Measurements from ENCODE around the gene C10orf90.

Gene C10orf90, protein sequence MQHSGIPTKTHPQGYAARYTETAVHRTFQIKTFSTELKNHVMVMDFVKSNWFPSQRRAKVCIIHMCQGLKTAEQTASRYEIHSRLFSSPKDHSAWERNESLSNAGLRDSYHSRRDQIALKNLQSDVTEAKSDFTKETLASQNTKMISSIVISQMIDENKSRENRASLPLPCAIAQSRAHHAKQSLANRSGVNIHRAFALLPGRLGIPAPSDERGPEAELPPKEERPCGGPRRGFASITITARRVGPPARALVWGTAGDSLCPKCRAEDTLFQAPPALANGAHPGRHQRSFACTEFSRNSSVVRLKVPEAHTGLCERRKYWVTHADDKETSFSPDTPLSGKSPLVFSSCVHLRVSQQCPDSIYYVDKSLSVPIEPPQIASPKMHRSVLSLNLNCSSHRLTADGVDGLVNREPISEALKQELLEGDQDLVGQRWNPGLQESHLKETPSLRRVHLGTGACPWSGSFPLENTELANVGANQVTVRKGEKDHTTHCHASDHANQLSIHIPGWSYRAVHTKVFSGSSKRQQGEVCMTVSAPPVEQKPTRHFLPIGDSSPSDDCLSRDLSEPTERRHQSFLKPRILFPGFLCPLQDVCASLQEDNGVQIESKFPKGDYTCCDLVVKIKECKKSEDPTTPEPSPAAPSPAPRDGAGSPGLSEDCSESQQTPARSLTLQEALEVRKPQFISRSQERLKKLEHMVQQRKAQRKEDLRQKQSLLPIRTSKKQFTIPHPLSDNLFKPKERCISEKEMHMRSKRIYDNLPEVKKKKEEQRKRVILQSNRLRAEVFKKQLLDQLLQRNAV

GRCh38 chr10:126670056-126670894, at the start of gene C10orf90:
Gene C10orf90, minus strand, starts transcription at chr10:126670693. Its CDS starts 213 bp downstream, at chr10:126670480.
- no peak within 1 kb of the TSS for H3K4me2 ChIP-seq (ENCODE audit: low read depth, low read length, poor library complexity, severe bottlenecking)
- no peak within 1 kb of the TSS for H3K9ac ChIP-seq (ENCODE audit: low read length)
- no peaks in the 10 kb centered on the region for H3F3A ChIP-seq (ENCODE audit: insufficient read depth)
- no peaks in the 10 kb centered on the region for H4K20me1 ChIP-seq (ENCODE audit: low read depth, low read length)
- no peak within 1 kb of the TSS for H3K4me3 ChIP-seq (ENCODE audit: insufficient read depth, low read length, poor library complexity, severe bottlenecking)
- no peaks in the 10 kb centered on the region for H3K27me3 ChIP-seq (ENCODE audit: low read length)
- no peak within 1 kb of the TSS for H2AFZ ChIP-seq (ENCODE audit: low read depth, low read length, severe bottlenecking)
- H3K9me2 ChIP-seq (replicated peaks; ENCODE audit: insufficient read depth, low read length): no peaks in the 10 kb centered on the region
- no peaks in the 10 kb centered on the region for H3K36me3 ChIP-seq (ENCODE audit: low read length)
- TF ChIP-seq EZH2phosphoT487 (conservative IDR thresholded peaks at IDR 0.05; ENCODE audit: low read length) (no peak), CTCF (IDR thresholded peaks at IDR 0.05; ENCODE audit: insufficient read depth, low read length, poor library complexity, severe bottlenecking) (no peak)
- no peaks in the 10 kb centered on the region for H3K9me3 ChIP-seq (ENCODE audit: insufficient read depth, low read length)
- H3K27ac ChIP-seq (ENCODE audit: low read depth, low read length): no peak within 1 kb of the TSS
- no peaks in the 10 kb centered on the region for H3K79me2 ChIP-seq (ENCODE audit: insufficient read depth, low read length)

GRCh38 chr10:126716366-126716765, 45.9 kb upstream of the C10orf90 start:
- H3K27me3 ChIP-seq (ENCODE audit: low read length): no peaks in the 10 kb centered on the region
- H3K9me2 ChIP-seq (replicated peaks; ENCODE audit: insufficient read depth, low read length): no peaks in the 10 kb centered on the region
- H3K9me3 ChIP-seq (ENCODE audit: insufficient read depth, low read length): no peaks in the 10 kb centered on the region
- H3K79me2 ChIP-seq (ENCODE audit: insufficient read depth, low read length): no peaks in the 10 kb centered on the region
- no peak overlapping the region for H3K4me3 ChIP-seq (ENCODE audit: insufficient read depth, low read length, poor library complexity, severe bottlenecking)
- no peaks in the 10 kb centered on the region for H3K36me3 ChIP-seq (ENCODE audit: low read length)
- no peaks in the 10 kb centered on the region for H3F3A ChIP-seq (ENCODE audit: insufficient read depth)
- no peak overlapping the region for H3K27ac ChIP-seq (ENCODE audit: low read depth, low read length)
- no peak for TF ChIP-seq CTCF (IDR thresholded peaks at IDR 0.05; ENCODE audit: insufficient read depth, low read length, poor library complexity, severe bottlenecking)
- TF ChIP-seq EZH2phosphoT487 (conservative IDR thresholded peaks at IDR 0.05; ENCODE audit: low read length): no peak
- H4K20me1 ChIP-seq (ENCODE audit: low read depth, low read length): no peaks in the 10 kb centered on the region
- no peak overlapping the region for H3K4me2 ChIP-seq (ENCODE audit: low read depth, low read length, poor library complexity, severe bottlenecking)
- H2AFZ ChIP-seq (ENCODE audit: low read depth, low read length, severe bottlenecking): no peak overlapping the region
- no peak overlapping the region for H3K9ac ChIP-seq (ENCODE audit: low read length)

DNA sequence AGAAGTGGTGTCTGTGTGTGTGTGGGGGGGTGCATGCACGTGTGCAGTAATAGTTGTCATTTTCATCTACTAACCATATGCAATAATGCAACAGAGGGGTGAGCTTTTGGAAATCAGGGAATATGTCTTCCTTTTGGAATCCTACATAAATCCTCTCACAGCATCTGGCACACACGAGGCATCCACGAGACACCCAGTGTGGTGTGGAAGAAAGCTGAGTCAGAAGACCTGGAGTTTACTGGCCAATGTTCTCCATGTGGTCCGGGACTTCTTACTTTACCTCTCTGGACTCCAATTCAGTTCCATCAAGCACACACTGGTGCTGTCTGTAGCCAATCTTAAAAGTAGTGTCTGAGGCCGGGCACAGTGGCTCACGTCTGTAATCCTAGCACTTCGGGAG, 43.1 kb upstream of the C10orf90 start:
- Histone ChIP-seq H3K9me3 (ENCODE audit: insufficient read depth, low read length) (no peaks in the 10 kb centered on the region), H4K20me1 (ENCODE audit: low read depth, low read length) (no peaks in the 10 kb centered on the region), H3K79me2 (ENCODE audit: insufficient read depth, low read length) (no peaks in the 10 kb centered on the region), H3K4me3 (ENCODE audit: insufficient read depth, low read length, poor library complexity, severe bottlenecking) (no peak overlapping the region), H3K27ac (ENCODE audit: low read depth, low read length) (no peak overlapping the region), H3F3A (ENCODE audit: insufficient read depth) (no peaks in the 10 kb centered on the region), H3K9me2 (replicated peaks; ENCODE audit: insufficient read depth, low read length) (no peaks in the 10 kb centered on the region), H3K9ac (ENCODE audit: low read length) (no peak overlapping the region), H3K27me3 (ENCODE audit: low read length) (no peaks in the 10 kb centered on the region), H3K4me2 (ENCODE audit: low read depth, low read length, poor library complexity, severe bottlenecking) (no peak overlapping the region), H3K36me3 (ENCODE audit: low read length) (no peaks in the 10 kb centered on the region), H2AFZ (ENCODE audit: low read depth, low read length, severe bottlenecking) (no peak overlapping the region)
- no peak for TF ChIP-seq EZH2phosphoT487 (conservative IDR thresholded peaks at IDR 0.05; ENCODE audit: low read length)
- no peak for TF ChIP-seq CTCF (IDR thresholded peaks at IDR 0.05; ENCODE audit: insufficient read depth, low read length, poor library complexity, severe bottlenecking)

Measured in SU-DHL-6 (cell line).